ENCODE results near the gene NECAB3. TPM values are rescaled to one million over a fixed set of nuclear protein-coding genes. Genes with fewer than 3 reads are reported as not detected.

The NECAB3 gene
- total and polyA plus RNA-seq, 2 donors (not counting 1 experiment from before 2014, with no cell fraction given): 8.5 to 11.8 TPM

GRCh38 chr20:33653218-33653899 is 20.9 kb downstream of the NECAB3 start:
- DNase-seq (peak; percentile 72), ATAC-seq (ENCODE audit: low read depth) (peak; percentile 79)
- Histone ChIP-seq H3K27me3 (replicated peaks in 1 of 4; ENCODE audit: control extremely low read depth in 1 of 4, control insufficient read depth in 3 of 4, insufficient read depth in 4 of 4, low read length in 3 of 4) (no peaks in the 10 kb centered on the region), H2AFZ (ENCODE audit: insufficient read depth, low read depth, low read length, poor library complexity, severe bottlenecking) (no peak overlapping the region), H3K36me3 (replicated peaks in 1 of 2; ENCODE audit: control extremely low read depth in 1 of 2, control insufficient read depth in 1 of 2, extremely low read depth in 1 of 2, insufficient read depth in 2 of 2, low read length in 1 of 2) (no peaks in the 10 kb centered on the region), H3K4me3 (ENCODE audit: control extremely low read depth in 1 of 5, extremely low read depth in 1 of 5, insufficient read depth in 1 of 5, low read depth in 2 of 5, low read length in 4 of 5) (no peak overlapping the region), H4K20me1 (ENCODE audit: control insufficient read depth, insufficient read depth, low read length, poor library complexity, severe bottlenecking) (no peaks in the 10 kb centered on the region), H3K4me2 (replicated peaks; ENCODE audit: low read depth, low read length, poor library complexity, severe bottlenecking) (no peak overlapping the region), H3K9me3 (ENCODE audit: control extremely low read depth in 1 of 3, control insufficient read depth in 2 of 3, insufficient read depth in 1 of 3, low read length in 2 of 3) (no peaks in the 10 kb centered on the region), H3K27ac (ENCODE audit: low read length in 2 of 2) (no peak overlapping the region), H3K9ac (ENCODE audit: low read length) (no peak overlapping the region), H3K4me1 (ENCODE audit: control insufficient read depth in 2 of 2, insufficient read depth in 2 of 2, low read length in 2 of 2) (peaks cover 0 to 9% of the 10 kb centered on the region in 2 donors), H3K79me2 (ENCODE audit: control insufficient read depth, insufficient read depth, low read length) (no peaks in the 10 kb centered on the region)
- POLR2A ChIA-PET: no interaction called here
- no peak overlapping the region for H3K27ac Mint-ChIP-seq
- 59% methylated on average over 13 of the region's 16 CpGs for WGBS (ENCODE audit: insufficient coverage)
- TF ChIP-seq CTCF (IDR thresholded peaks at IDR 0.05) (peak; percentile 69), EZH2 (IDR thresholded peaks at IDR 0.05; ENCODE audit: borderline replicate concordance, insufficient read depth, low read depth, low read length, poor library complexity, severe bottlenecking) (no peak)
- H3K9me3 Mint-ChIP-seq (ENCODE audit: insufficient read depth): no peaks in the 10 kb centered on the region
- H3K27me3 Mint-ChIP-seq: no peaks in the 10 kb centered on the region
- H3K4me3 Mint-ChIP-seq: no peak overlapping the region
- intact Hi-C loops (cut with micrococcal nuclease): loop anchor here (2.0 to 5.0 kb wide), 2 partner anchors 197 to 261 kb away; no protein-coding TSS in a partner anchor
- H3K4me1 Mint-ChIP-seq: peaks cover 5% of the 10 kb centered on the region
- CTCF ChIA-PET: interaction anchor here (0.6 to 5.4 kb wide), 22 partner anchors 10 to 476 kb away, joined by 3 to 53 read pairs (median 4); partner anchors contain the start of genes ACTL10, C20orf144, CBFA2T2 and CDK5RAP1

GRCh38 chr20:33651562-33652048 is 22.6 kb downstream of the NECAB3 start:
- CTCF ChIA-PET: interaction anchor here (0.9 to 5.4 kb wide), 5 partner anchors 12 to 197 kb away, joined by 3 to 53 read pairs (median 20); partner anchors contain the start of genes ACTL10 and C20orf144
- Histone ChIP-seq H3K27me3 (replicated peaks in 1 of 4; ENCODE audit: control extremely low read depth in 1 of 4, control insufficient read depth in 3 of 4, insufficient read depth in 4 of 4, low read length in 3 of 4) (no peaks in the 10 kb centered on the region), H2AFZ (ENCODE audit: insufficient read depth, low read depth, low read length, poor library complexity, severe bottlenecking) (no peak overlapping the region), H3K9ac (ENCODE audit: low read length) (no peak overlapping the region), H3K27ac (ENCODE audit: low read length in 2 of 2) (no peak overlapping the region), H3K36me3 (replicated peaks in 1 of 2; ENCODE audit: control extremely low read depth in 1 of 2, control insufficient read depth in 1 of 2, extremely low read depth in 1 of 2, insufficient read depth in 2 of 2, low read length in 1 of 2) (no peaks in the 10 kb centered on the region), H4K20me1 (ENCODE audit: control insufficient read depth, insufficient read depth, low read length, poor library complexity, severe bottlenecking) (no peaks in the 10 kb centered on the region), H3K4me2 (replicated peaks; ENCODE audit: low read depth, low read length, poor library complexity, severe bottlenecking) (no peak overlapping the region), H3K79me2 (ENCODE audit: control insufficient read depth, insufficient read depth, low read length) (no peaks in the 10 kb centered on the region), H3K9me3 (ENCODE audit: control extremely low read depth in 1 of 3, control insufficient read depth in 2 of 3, insufficient read depth in 1 of 3, low read length in 2 of 3) (no peaks in the 10 kb centered on the region), H3K4me3 (ENCODE audit: control extremely low read depth in 1 of 5, extremely low read depth in 1 of 5, insufficient read depth in 1 of 5, low read depth in 2 of 5, low read length in 4 of 5) (no peak overlapping the region), H3K4me1 (ENCODE audit: control insufficient read depth in 2 of 2, insufficient read depth in 2 of 2, low read length in 2 of 2) (peaks cover 0 to 9% of the 10 kb centered on the region in 2 donors)
- TF ChIP-seq EZH2 (IDR thresholded peaks at IDR 0.05; ENCODE audit: borderline replicate concordance, insufficient read depth, low read depth, low read length, poor library complexity, severe bottlenecking): no peak
- TF ChIP-seq CTCF (IDR thresholded peaks at IDR 0.05): no peak
- ATAC-seq (ENCODE audit: low read depth) (no peak), DNase-seq (no peak)
- H3K4me1 Mint-ChIP-seq: peaks cover 9% of the 10 kb centered on the region
- POLR2A ChIA-PET: interaction anchor here (0.5 kb wide), 1 partner anchor 159 kb away, joined by 3 read pairs; no protein-coding TSS in a partner anchor
- intact Hi-C loops (cut with micrococcal nuclease): loop anchor here (2.0 to 5.0 kb wide), 2 partner anchors 195 to 259 kb away; no protein-coding TSS in a partner anchor
- no peaks in the 10 kb centered on the region for H3K27me3 Mint-ChIP-seq
- WGBS (ENCODE audit: insufficient coverage): 94% methylated on average over 11 of the region's 13 CpGs
- H3K9me3 Mint-ChIP-seq (ENCODE audit: insufficient read depth): no peaks in the 10 kb centered on the region
- no peak overlapping the region for H3K4me3 Mint-ChIP-seq
- H3K27ac Mint-ChIP-seq: no peak overlapping the region

Data from B cell (primary cell).